GM12891 (cell line): ENCODE measurements around the gene PRKN.

Experiments used
- PAX5 ChIP-seq: IDR thresholded peaks from 2 replicates; pipeline ENCODE4 v1.6.1; 2011; ENCODE audit warnings: low read length, moderate library complexity, mild to moderate bottlenecking; ENCODE audit not compliant: insufficient read depth, severe bottlenecking
- POLR2A ChIP-seq: IDR thresholded peaks from 2 replicates; pipeline ENCODE4 v1.6.1; 2011; ENCODE audit warnings: low read depth, low read length, control low read depth
- POLR2AphosphoS5 ChIP-seq: IDR thresholded peaks from 2 replicates; pipeline ENCODE4 v1.6.1; 2011; ENCODE audit warnings: low read depth, low read length, control low read depth
- POU2F2 ChIP-seq: IDR thresholded peaks from 2 replicates; pipeline ENCODE4 v1.6.1; 2011; ENCODE audit warnings: low read depth, mild to moderate bottlenecking, control low read depth, low read length, moderate library complexity
- SPI1 ChIP-seq: IDR thresholded peaks from 2 replicates; pipeline ENCODE4 v1.6.1; 2011; ENCODE audit warnings: low read depth, low read length, control low read depth
- TAF1 ChIP-seq: IDR thresholded peaks from 2 replicates; pipeline ENCODE4 v1.6.1; 2011; ENCODE audit warnings: low read depth, low read length, control low read depth

- TF ChIP-seq POLR2AphosphoS5, result no peak
- TF ChIP-seq POLR2A, result no peak
- no peak for TF ChIP-seq PAX5
- no peak for TF ChIP-seq TAF1
- TF ChIP-seq SPI1, result no peak
- no peak for TF ChIP-seq POU2F2
Observed at GRCh38 chr6:161396539-161396938, 1331.0 kb downstream of the PRKN start.
